Central memory CD8-positive, alpha-beta T cell (primary cell): Measurements from ENCODE around the gene LEFTY1.

Experiments
- ATAC-seq: fragments of 150-1000 bp; cut with Tn5 transposase; replicated peaks from 2 replicates; pipeline ENCODE4 v1.10.0; 2022; ENCODE audit warnings: mild to moderate bottlenecking, moderate FRiP score, moderate number of reproducible peaks; ENCODE audit not compliant: poor library complexity, severe bottlenecking; ENCODE audit errors: extremely low read depth
- DNase-seq, 2 donors: peaks; one replicate each; pipeline ENCODE4 v3.0.0; 2021; ENCODE audit warnings: low spot score in 2 of 2
- H3K27ac Mint-ChIP-seq: one replicate; pipeline ENCODE4 v1.8.0; 2022; ENCODE audit warnings: low read depth, mild to moderate bottlenecking, moderate library complexity, mixed read lengths
- H3K27me3 Mint-ChIP-seq: one replicate; pipeline ENCODE4 v1.8.0; 2022; ENCODE audit warnings: mixed read lengths
- H3K36me3 Mint-ChIP-seq: one replicate; pipeline ENCODE4 v1.8.0; 2022; ENCODE audit warnings: mild to moderate bottlenecking, moderate library complexity, mixed read lengths; ENCODE audit not compliant: insufficient read depth
- H3K4me1 Mint-ChIP-seq: one replicate; pipeline ENCODE4 v1.8.0; 2022; ENCODE audit warnings: mixed read lengths
- H3K4me3 Mint-ChIP-seq: one replicate; pipeline ENCODE4 v1.8.0; 2022; ENCODE audit warnings: mild to moderate bottlenecking, moderate library complexity, mixed read lengths
- H3K9me3 Mint-ChIP-seq: one replicate; pipeline ENCODE4 v1.8.0; 2022; ENCODE audit warnings: mixed read lengths

LEFTY1 gene

DNA sequence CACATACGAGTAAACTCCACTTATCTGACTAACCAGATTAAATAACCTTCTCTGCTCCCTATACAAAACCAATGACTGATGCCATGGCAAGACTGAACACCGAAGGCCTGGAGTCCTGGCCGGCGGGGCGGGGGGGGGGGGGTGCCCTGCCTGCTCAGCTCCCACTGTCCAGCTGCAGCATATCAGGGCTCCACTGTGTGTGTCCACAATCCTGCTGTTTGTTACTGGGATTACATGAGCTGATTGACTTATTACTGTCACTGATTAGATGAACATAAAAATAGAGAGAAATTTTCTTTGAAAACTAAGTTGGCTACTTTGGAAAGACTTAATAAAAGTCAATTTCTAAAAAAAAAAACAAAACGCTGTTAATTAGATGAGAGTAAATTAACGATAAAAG lies 31.7 kb downstream of the LEFTY1 start:
- H3K36me3 Mint-ChIP-seq = peaks cover 68% of the 10 kb centered on the region
- peaks cover 29% of the 10 kb centered on the region for H3K4me1 Mint-ChIP-seq
- ATAC-seq (no peak), DNase-seq (no peak)
- H3K27ac Mint-ChIP-seq = no peak overlapping the region
- H3K9me3 Mint-ChIP-seq = no peaks in the 10 kb centered on the region
- H3K27me3 Mint-ChIP-seq = no peaks in the 10 kb centered on the region
- no peak overlapping the region for H3K4me3 Mint-ChIP-seq

DNA sequence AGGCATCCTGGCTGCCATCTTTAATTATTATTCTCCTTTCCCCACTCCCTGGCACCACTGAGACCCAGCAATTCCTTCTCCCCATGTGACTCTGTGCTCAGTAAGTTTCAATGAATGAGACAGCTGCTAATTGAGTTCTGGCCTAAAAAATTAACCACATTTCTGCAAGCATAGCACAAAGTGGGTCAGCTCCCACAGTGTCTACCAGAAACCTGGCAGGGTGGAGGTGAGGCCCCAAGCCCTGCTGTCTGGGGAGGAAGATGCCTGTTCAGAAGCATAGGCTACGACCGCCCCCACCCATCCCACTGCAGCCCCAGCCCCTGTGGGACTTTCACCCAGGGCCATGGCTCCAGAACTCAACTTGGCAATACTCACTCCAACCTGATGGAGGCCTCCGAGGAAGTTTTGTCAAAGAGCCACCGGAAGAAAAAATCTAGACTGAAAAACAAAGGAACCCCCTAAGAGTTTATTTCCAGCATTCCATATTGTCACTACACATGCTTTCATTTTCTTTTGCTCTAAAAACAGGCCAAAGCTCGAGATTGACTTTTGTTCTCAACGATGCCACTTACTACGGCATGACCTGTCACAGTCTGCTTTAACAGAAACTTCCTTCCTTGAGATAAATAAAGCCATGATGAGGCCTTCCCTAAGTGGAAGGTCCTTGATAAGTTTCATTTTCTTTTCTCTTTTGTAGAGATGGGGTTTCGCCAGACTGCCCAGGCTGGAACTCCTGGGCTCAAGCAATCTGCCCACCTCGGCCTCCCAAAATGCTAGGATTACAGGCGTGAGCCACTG lies 33.2 kb downstream of the LEFTY1 start:
- no peak overlapping the region for H3K4me3 Mint-ChIP-seq
- H3K4me1 Mint-ChIP-seq = peaks cover 44% of the 10 kb centered on the region
- no peak overlapping the region for H3K27ac Mint-ChIP-seq
- no peaks in the 10 kb centered on the region for H3K27me3 Mint-ChIP-seq
- ATAC-seq (no peak), DNase-seq (no peak)
- H3K36me3 Mint-ChIP-seq = peaks cover 64% of the 10 kb centered on the region
- no peaks in the 10 kb centered on the region for H3K9me3 Mint-ChIP-seq

DNA sequence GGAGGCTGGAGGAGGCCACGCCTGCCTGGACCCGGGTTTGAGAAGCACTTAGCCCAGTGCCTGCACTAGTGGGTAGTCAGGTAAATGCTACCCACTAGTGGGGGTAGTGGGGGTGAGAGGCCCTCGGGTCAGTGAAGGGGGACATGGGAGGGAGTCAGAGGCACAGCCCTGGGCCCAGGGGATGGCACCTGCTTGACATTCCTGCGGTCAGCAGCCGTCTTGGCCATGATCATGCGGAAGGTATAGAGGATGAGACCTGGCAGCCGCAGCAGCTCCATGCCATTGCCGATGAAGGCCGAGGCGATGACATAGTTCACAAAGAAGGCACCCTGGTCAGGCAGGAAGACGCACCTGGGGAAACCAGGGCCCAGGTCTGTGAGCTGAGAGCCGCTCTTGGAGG lies 35.5 kb downstream of the LEFTY1 start:
- ATAC-seq = no peak
- H3K27me3 Mint-ChIP-seq = no peaks in the 10 kb centered on the region
- H3K4me3 Mint-ChIP-seq = no peak overlapping the region
- H3K27ac Mint-ChIP-seq = no peak overlapping the region
- H3K4me1 Mint-ChIP-seq = peaks cover 58% of the 10 kb centered on the region
- no peaks in the 10 kb centered on the region for H3K9me3 Mint-ChIP-seq
- peaks cover 52% of the 10 kb centered on the region for H3K36me3 Mint-ChIP-seq
- DNase-seq = no peak

DNA sequence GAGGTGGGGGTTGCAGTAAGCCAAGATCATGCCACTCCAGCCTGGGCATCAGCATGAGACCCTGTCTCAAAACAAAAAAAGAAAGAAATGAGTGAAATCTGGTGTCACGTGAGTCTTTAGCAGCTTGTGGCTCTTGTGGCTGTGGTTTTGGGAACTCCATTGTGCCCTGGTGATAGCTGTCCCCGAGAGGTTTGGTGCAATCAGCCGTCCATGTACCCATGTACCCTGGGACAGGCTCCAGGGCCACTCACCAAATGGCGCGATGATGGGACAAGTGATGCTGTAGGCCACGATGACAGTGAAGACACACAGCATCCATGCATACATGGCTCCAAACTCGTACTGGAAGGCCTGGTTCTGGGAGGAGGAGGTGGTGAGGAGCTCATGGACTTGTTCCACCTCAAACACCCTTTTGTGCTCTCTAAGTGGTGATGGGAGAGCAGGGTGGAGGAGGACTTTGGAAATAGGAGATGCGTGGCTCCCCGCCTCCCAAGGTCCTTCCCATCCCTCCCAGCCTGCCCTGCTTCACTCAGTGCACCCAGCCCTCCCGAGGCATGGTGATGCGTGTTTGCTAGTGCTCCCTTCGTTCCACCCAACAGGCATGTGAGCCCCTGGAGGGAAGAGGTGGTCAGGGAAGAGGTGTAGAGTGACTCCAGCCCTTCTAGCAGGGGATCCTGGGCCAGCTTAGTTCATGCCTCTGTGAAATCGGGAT lies 36.4 kb downstream of the LEFTY1 start:
- no peak for ATAC-seq
- no peak for DNase-seq
- H3K4me3 Mint-ChIP-seq = no peak overlapping the region
- H3K36me3 Mint-ChIP-seq = peaks cover 54% of the 10 kb centered on the region
- H3K27me3 Mint-ChIP-seq = no peaks in the 10 kb centered on the region
- H3K4me1 Mint-ChIP-seq = peaks cover 67% of the 10 kb centered on the region
- H3K9me3 Mint-ChIP-seq = no peaks in the 10 kb centered on the region
- H3K27ac Mint-ChIP-seq = peak overlapping the region; percentile 94

DNA sequence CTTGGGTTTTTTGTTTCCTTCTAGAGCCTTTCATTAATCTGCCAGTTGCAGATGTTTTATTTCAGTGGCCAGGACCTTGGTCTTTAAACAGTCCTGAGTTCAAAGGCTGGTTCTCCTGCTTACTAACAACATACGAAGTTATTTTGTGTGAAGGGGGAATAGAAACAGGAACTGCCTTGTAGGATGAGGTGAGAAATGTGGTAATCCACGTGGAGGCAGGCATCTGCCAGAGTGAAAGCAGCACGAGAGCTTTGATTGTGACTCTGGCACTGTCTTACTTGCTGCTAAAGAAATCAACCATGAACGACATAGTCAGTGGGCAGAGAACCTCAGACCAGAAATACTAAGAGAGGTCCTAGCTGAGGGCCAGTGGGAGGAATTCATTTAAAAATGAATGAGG lies 37.1 kb downstream of the LEFTY1 start:
- DNase-seq = no peak
- Mint-ChIP-seq H3K4me3 (peak overlapping the region; percentile 63), H3K27ac (peak overlapping the region; percentile 94), H3K27me3 (no peaks in the 10 kb centered on the region), H3K36me3 (peaks cover 52% of the 10 kb centered on the region), H3K9me3 (no peaks in the 10 kb centered on the region), H3K4me1 (peaks cover 74% of the 10 kb centered on the region)
- ATAC-seq = peak; percentile 48

DNA sequence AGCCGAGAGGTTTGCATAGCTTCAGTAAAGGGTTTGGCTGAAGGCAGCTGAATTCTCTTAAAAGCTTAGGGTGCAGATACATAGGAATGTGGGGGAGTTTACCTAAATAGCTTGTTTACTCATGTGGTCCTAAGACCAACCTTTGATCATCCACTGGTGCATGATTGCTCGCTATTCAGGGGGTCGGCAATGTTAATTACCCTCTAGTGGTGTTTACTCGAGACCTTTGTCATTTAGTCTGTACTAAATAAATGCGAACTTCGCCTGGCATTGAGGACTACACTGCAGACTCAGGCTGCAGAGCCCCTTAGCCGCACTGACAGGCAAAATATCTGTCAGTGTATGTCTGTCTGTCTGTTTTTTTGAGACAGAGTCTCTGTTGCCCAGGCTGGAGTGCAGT lies 38.6 kb downstream of the LEFTY1 start:
- Mint-ChIP-seq H3K27ac (peak overlapping the region; percentile 94), H3K9me3 (no peaks in the 10 kb centered on the region), H3K36me3 (peaks cover 38% of the 10 kb centered on the region), H3K4me3 (peak overlapping the region; percentile 42), H3K4me1 (peaks cover 74% of the 10 kb centered on the region), H3K27me3 (no peaks in the 10 kb centered on the region)
- ATAC-seq (no peak), DNase-seq (no peak)

DNA sequence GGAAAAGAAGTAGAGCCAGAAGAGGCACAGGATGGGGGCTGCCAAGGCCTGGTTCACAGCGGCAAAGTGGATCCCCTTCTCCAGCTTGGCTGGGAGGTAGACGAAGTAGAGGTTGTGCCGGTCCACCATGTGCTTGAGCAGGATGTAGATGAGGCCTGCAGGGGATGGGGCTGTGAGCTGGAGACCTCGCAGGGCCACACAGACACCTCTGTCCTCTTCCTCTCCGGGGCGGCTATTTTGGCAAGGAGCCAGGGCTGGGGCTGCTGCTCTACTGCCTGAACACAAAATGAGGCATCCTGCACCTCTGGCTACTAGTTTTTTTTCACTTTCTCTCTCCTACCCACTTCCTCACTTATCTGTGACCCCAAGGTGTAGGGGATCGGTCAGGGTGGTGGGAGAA lies 39.0 kb downstream of the LEFTY1 start:
- H3K27me3 Mint-ChIP-seq = no peaks in the 10 kb centered on the region
- peaks cover 40% of the 10 kb centered on the region for H3K36me3 Mint-ChIP-seq
- ATAC-seq (peak; percentile 15), DNase-seq (peak; percentile 38 to 40)
- H3K4me3 Mint-ChIP-seq = peak overlapping the region; percentile 42
- H3K27ac Mint-ChIP-seq = peak overlapping the region; percentile 94
- peaks cover 74% of the 10 kb centered on the region for H3K4me1 Mint-ChIP-seq
- no peaks in the 10 kb centered on the region for H3K9me3 Mint-ChIP-seq

DNA sequence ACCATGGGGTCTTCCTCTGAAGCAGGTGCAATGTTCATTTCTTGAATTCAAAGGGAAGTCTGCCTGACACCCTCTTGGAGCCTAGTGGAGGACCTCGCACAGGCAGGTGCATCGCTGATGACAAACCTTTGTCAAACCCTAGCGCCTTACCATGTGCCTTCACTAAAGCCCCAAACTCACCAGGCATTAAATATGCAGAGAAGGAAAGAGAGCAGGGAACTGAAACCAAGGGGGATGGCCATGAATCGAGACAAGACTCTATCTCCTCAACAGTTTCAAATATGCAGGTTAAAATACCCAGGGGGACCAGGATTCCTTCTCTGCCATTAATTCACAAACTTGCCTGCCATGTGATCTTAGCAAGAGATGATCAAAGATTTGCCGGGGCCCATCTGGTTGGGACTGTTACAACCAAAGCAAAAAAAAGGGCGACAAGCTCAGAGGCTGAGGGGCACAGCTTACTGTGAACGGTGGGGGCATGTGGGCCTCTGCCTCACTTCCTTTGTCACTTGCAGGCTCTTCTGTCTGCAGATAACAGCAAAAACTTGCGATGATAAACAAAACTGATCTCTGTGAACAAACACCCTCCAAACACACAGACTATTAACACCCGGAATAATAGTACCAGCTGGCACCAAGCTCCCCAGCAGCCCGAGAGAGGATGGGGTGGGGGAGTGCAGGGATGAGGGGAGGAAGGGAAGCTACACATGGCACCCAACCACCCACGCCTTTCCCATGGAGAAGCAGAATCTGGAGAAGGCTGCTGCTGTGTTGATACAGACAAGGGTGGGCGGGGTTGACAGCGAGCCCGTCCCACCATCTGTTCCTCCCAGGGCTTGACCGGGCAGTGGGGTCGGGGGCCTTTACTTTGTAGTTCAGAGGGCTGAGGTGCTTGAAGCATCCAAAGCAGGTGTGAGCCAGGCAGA lies 40.7 kb downstream of the LEFTY1 start:
- Mint-ChIP-seq H3K9me3 (no peaks in the 10 kb centered on the region), H3K4me1 (peaks cover 61% of the 10 kb centered on the region), H3K27ac (peak overlapping the region; percentile 94), H3K27me3 (no peaks in the 10 kb centered on the region), H3K36me3 (peaks cover 34% of the 10 kb centered on the region), H3K4me3 (peak overlapping the region; percentile 68)
- ATAC-seq = peak; percentile 84
- DNase-seq = peak in 1 of 2 donors; percentile 44

DNA sequence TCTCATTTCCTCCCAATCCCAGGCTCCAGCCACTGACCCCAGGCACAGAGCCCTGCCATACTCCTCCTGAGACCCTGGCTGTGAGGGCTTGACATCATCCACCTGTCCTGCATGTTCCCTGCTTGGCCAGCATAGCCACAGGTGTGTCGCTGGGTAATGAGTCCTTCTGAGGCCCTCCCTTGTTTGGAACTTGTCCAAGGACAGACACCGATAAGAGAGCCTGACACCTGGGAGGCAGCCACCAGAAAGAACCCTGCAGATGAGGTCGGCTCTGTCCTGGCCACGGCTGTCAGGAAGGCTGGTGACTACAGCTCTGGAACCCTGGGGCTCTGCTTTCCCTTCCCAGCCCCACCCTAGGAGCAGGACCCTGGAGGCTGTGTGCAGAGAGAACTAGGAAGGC lies 41.3 kb downstream of the LEFTY1 start:
- Mint-ChIP-seq H3K27ac (peak overlapping the region; percentile 94), H3K9me3 (no peaks in the 10 kb centered on the region), H3K4me3 (peak overlapping the region; percentile 68), H3K27me3 (no peaks in the 10 kb centered on the region), H3K4me1 (peaks cover 60% of the 10 kb centered on the region), H3K36me3 (peaks cover 27% of the 10 kb centered on the region)
- DNase-seq (no peak), ATAC-seq (no peak)

DNA sequence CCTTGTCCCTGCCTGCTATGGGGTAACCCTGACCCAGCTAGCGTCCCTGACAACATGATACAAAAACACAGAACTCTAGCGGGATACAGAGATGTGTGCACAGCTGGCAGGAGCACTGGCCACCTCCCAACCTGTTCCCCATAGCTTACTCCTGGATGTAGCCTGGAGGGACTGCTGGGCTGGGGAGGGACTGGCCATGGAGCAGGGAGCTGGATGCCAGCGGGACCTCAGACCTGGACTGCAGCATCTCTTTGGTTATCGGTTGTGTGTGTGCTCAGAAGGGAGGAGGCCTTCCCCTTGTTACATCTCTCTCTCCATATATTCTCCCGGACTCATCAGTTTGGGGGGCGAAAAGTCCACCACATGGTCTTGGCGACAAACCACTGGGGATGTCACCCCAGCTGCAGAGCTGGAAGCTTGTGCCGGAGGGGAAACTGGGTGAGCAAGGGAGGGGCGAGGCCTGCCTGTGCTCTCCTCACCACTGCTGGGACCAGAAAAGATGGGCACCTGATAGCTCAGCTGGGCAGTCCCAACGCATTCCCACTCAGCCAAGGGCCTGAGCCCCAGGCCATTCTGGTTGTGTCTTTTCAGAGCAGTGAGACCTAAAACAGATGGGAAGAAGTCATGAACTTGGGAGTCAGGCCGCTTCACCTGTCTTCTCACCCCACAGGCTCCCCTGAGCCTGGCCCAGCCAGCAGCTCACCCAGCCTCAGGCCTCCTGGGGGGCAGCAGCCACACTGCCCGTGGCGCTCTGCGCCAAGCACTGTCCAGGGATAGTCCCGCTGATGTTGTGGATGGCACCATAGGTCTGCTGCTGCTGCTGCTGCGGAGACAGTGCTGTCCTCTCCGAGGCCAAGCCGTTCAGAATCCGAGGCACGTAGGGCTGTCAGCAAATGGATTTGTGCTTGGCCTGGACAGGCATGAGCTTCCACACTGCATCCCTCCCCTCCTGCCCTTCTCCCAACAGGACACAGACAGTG lies 42.3 kb downstream of the LEFTY1 start:
- ATAC-seq = no peak
- peaks cover 24% of the 10 kb centered on the region for H3K36me3 Mint-ChIP-seq

DNA sequence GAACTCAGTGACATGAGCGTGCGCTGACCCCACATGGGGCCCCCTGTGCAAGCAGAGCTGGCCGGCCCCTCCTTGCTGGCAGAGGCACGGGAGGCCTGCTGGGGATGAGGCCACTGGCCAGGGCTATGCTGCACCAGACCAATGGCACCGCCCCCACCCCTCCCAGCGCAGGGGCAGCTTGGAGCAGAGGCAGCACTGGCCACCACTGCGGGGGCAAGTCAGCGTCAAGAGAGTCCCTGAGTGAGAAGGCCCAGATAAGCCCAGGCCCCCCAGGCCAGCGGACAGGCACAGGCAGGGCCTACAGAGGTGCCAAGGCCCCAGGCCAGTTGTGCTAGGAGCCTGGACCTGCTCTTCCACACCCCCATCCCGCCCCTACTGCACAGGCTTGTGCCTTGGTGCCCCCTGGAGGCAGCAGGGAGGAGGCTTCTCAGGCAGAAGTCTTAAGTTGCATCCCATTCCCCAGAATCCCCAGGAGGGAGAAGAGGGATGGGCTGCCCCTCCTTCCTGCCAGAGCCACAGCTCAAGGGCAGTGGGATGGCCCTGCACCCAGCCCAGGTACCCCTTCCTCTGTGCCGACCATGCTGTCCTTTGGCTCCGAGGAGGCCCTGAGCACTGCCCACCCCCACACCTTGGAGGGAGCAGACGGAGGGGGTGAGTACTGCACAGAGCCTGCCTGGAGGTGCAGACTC lies 43.2 kb downstream of the LEFTY1 start:
- no peak for DNase-seq
- H3K9me3 Mint-ChIP-seq = no peaks in the 10 kb centered on the region
- no peaks in the 10 kb centered on the region for H3K27me3 Mint-ChIP-seq
- no peak overlapping the region for H3K4me3 Mint-ChIP-seq
- peaks cover 23% of the 10 kb centered on the region for H3K36me3 Mint-ChIP-seq
- H3K4me1 Mint-ChIP-seq = peaks cover 46% of the 10 kb centered on the region
- no peak overlapping the region for H3K27ac Mint-ChIP-seq
- no peak for ATAC-seq

More for the DNA sequence above, 42.3 kb downstream of the LEFTY1 start:
- Mint-ChIP-seq H3K9me3 (no peaks in the 10 kb centered on the region), H3K4me1 (peaks cover 50% of the 10 kb centered on the region), H3K4me3 (no peak overlapping the region), H3K27ac (peak overlapping the region; percentile 94), H3K27me3 (no peaks in the 10 kb centered on the region)
- DNase-seq = no peak
